Measurements from ENCODE around the gene SH3PXD2A. TPM values are rescaled to one million over a fixed set of nuclear protein-coding genes. Genes with fewer than 3 reads are reported as not detected.

SH3PXD2A gene
- total RNA-seq, 1 donor from 2014 or later = 2.3 TPM

- Mint-ChIP-seq H3K4me3 (no peak overlapping the region), H3K4me1 (peaks cover 55% of the 10 kb centered on the region), H3K9me3 (no peaks in the 10 kb centered on the region), H3K27ac (peak overlapping the region; percentile 21), H3K27me3 (ENCODE audit: insufficient read depth, low read depth) (peaks cover 3% of the 10 kb centered on the region), H3K36me3 (peaks cover 7% of the 10 kb centered on the region)
- Histone ChIP-seq H3K4me1 (peaks cover 14% of the 10 kb centered on the region), H3K4me2 (no peak overlapping the region), H4K20me1 (ENCODE audit: low read depth) (peaks cover 23% of the 10 kb centered on the region), H3K4me3 (no peak overlapping the region), H3K27me3 (peaks cover 38% of the 10 kb centered on the region), H3F3A (ENCODE audit: low read depth) (peaks cover 5% of the 10 kb centered on the region), H3K9me3 (ENCODE audit: low read depth) (no peaks in the 10 kb centered on the region), H2AFZ (replicated peaks) (no peak overlapping the region), H3K9ac (no peak overlapping the region), H3K27ac (no peak overlapping the region), H3K79me2 (ENCODE audit: low read depth) (no peaks in the 10 kb centered on the region), H3K36me3 (no peaks in the 10 kb centered on the region)
- TF ChIP-seq EZH2 (IDR thresholded peaks at IDR 0.05) = no peak
- no peak for TF ChIP-seq EZH2phosphoT487 (IDR thresholded peaks at IDR 0.05)
- TF ChIP-seq CTCF (IDR thresholded peaks at IDR 0.05) = no peak
- DNase-seq (ENCODE audit: low spot score) = no peak
These were observed 5.3 kb downstream of the SH3PXD2A start for GRCh38 chr10:103849880-103850571.

GRCh38 chr10:103849212-103849877 lies 6.0 kb downstream of the SH3PXD2A start:
- Histone ChIP-seq H2AFZ (replicated peaks) (no peak overlapping the region), H3K9me3 (ENCODE audit: low read depth) (no peaks in the 10 kb centered on the region), H3F3A (ENCODE audit: low read depth) (peaks cover 5% of the 10 kb centered on the region), H3K4me2 (no peak overlapping the region), H3K4me1 (peaks cover 8% of the 10 kb centered on the region), H3K27ac (no peak overlapping the region), H3K9ac (no peak overlapping the region), H3K79me2 (ENCODE audit: low read depth) (no peaks in the 10 kb centered on the region), H3K27me3 (peaks cover 31% of the 10 kb centered on the region), H4K20me1 (ENCODE audit: low read depth) (peaks cover 17% of the 10 kb centered on the region), H3K36me3 (no peaks in the 10 kb centered on the region), H3K4me3 (no peak overlapping the region)
- peaks cover 7% of the 10 kb centered on the region for H3K36me3 Mint-ChIP-seq
- no peak for DNase-seq (ENCODE audit: low spot score)
- TF ChIP-seq EZH2 (IDR thresholded peaks at IDR 0.05) = no peak
- no peak for TF ChIP-seq EZH2phosphoT487 (IDR thresholded peaks at IDR 0.05)
- no peak for TF ChIP-seq CTCF (IDR thresholded peaks at IDR 0.05)
- H3K4me3 Mint-ChIP-seq = no peak overlapping the region
- no peaks in the 10 kb centered on the region for H3K9me3 Mint-ChIP-seq
- H3K4me1 Mint-ChIP-seq = peaks cover 54% of the 10 kb centered on the region
- H3K27ac Mint-ChIP-seq = peak overlapping the region; percentile 21
- H3K27me3 Mint-ChIP-seq (ENCODE audit: insufficient read depth, low read depth) = peaks cover 3% of the 10 kb centered on the region

- Histone ChIP-seq H3K4me2 (no peak overlapping the region), H3F3A (ENCODE audit: low read depth) (no peaks in the 10 kb centered on the region), H3K9ac (no peak overlapping the region), H4K20me1 (ENCODE audit: low read depth) (peaks cover 7% of the 10 kb centered on the region), H2AFZ (replicated peaks) (no peak overlapping the region), H3K27ac (no peak overlapping the region), H3K79me2 (ENCODE audit: low read depth) (no peaks in the 10 kb centered on the region), H3K4me3 (no peak overlapping the region), H3K9me3 (ENCODE audit: low read depth) (no peaks in the 10 kb centered on the region), H3K27me3 (peaks cover 17% of the 10 kb centered on the region), H3K4me1 (peaks cover 3% of the 10 kb centered on the region), H3K36me3 (no peaks in the 10 kb centered on the region)
- no peaks in the 10 kb centered on the region for H3K9me3 Mint-ChIP-seq
- H3K27me3 Mint-ChIP-seq (ENCODE audit: insufficient read depth, low read depth) = peaks cover 3% of the 10 kb centered on the region
- peak; percentile 46 for DNase-seq (ENCODE audit: low spot score)
- H3K27ac Mint-ChIP-seq = no peak overlapping the region
- H3K36me3 Mint-ChIP-seq = peaks cover 7% of the 10 kb centered on the region
- peaks cover 43% of the 10 kb centered on the region for H3K4me1 Mint-ChIP-seq
- TF ChIP-seq CTCF (IDR thresholded peaks at IDR 0.05) = peak; percentile 38
- TF ChIP-seq EZH2 (IDR thresholded peaks at IDR 0.05) = no peak
- no peak overlapping the region for H3K4me3 Mint-ChIP-seq
These were observed 7.4 kb downstream of the SH3PXD2A start for GRCh38 chr10:103847909-103848468.

Measured in neural progenitor cell (in vitro differentiated cells).